ENCODE data around the gene SPRY2.
"Not testable (repeated sequence)": the region's sequence is repeated elsewhere in the genome, so short reads cannot be mapped to it uniquely, and the experiment has no call there.

Gene SPRY2, protein sequence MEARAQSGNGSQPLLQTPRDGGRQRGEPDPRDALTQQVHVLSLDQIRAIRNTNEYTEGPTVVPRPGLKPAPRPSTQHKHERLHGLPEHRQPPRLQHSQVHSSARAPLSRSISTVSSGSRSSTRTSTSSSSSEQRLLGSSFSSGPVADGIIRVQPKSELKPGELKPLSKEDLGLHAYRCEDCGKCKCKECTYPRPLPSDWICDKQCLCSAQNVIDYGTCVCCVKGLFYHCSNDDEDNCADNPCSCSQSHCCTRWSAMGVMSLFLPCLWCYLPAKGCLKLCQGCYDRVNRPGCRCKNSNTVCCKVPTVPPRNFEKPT

DNA sequence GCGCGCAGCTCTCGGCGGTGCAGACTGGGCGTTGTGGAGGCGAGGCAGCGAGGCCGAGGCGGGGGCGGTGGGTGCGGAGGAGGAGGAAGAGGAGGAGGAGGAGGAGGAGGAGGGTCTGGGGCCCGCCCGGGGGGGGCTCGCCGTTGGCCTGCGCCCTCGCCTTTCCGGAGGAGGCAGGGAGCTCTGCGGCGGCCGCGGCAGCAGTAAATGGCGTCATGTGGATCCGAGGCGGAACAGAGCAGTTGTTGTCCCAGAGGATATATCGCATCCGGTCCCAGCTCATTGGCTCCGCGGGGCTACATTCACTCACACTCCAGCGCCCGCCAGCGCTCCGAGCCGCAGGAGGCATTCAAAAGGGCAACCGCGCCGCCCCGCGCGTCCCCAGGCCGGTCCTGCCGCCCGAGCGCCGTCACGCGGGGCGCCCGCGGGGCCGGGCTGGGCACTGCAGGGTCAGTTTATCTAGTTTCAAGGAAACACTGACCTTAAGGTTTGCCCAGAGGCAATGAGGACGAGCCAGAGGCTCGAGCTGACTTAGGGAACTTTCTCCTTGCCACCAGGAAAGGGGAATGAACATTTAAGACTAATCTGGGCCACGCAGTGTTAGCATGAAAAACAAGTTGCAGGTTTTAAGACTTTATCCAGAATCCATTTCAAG is at the start of gene SPRY2:
Gene SPRY2, minus strand, starts transcription at position 26 of the 655 bp plus-strand sequence. CDS start 3,421 bp downstream, outside the sequence.
- DNase-seq (ENCODE audit: low read depth), result peak; percentile 99

DNA sequence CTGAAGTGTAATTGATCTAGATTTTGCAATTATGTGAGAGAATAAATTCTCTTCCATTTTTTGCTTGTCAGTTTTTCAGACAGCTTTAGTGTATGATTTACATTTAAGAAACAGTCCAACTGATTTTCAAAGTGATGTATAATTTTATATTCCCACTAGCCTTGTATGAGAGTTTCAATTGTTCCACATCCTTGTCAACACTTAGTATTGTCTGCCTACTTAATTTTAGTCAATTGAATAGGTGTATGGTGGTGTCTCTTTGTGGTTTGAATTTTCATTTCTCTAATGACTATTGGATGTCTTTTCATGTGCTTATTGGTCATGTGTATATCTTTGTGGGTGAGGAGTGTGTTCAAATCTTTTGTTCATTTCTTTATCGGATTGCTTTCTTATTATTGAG is 49.4 kb upstream of the SPRY2 start:
- DNase-seq (ENCODE audit: low read depth), result no peak

- peak; percentile 83 for DNase-seq (ENCODE audit: low read depth)
These were observed 48.4 kb upstream of the SPRY2 start for GRCh38 chr13:80389073-80390038.

DNA sequence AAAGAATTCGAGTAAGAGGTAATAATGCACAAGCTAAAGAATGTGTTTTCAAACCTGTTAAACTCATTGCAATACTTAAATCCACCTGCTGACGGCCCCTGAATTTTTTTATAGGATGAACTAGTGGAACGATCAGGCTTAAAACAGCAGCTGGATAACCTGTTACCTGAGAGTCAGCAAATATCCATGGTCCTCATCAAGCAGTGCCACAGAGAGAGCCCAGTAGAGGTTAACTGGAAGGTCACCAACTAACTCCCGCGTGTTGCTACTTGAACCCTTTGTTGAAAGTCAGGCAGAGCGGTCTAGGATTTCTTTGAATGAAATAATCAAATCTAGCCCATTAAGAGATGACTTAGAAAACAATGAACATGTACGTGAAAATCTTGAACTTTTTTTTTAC is 47.6 kb upstream of the SPRY2 start:
- no peak for DNase-seq (ENCODE audit: low read depth)

DNA sequence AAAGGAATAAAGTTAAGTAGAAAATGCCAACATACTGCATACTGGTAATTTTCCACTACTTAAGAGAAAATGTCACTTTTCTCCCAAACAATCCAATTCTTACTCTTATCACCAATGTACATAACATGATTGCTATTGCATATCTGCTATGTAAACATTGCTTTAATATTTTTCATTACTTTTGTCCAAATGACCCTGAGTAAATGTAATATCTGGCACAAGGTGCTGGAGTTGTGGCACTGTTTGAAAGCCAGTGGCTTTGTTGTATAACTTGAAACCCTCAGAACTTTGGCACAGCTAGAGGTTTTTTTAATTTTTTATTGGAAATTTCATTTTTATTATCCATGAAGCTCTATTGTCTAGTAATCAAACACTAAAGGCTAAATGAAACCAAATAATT is 45.7 kb upstream of the SPRY2 start:
- DNase-seq (ENCODE audit: low read depth), result no peak

- no peak for DNase-seq (ENCODE audit: low read depth)
These were observed 45.1 kb upstream of the SPRY2 start for GRCh38 chr13:80386002-80386401.

DNA sequence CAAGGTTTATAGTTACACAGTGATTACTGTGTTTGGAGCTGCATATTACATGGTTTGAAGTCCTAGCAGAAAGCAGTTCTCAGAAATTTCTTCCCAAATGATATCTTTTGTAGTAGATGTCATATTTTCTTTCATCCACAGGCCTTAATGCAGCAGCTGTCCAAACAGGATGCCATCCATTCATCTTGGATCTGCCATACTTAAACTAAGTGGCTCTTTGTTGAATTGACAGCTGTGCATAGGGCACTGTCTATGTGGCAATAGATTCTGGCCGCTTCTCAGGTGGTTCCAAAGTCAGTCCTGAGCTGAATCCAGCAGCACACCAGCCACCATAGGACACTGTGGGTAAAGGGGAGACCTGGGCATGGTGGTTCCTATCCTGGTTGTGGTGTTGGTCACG is 41.6 kb upstream of the SPRY2 start:
- no peak for DNase-seq (ENCODE audit: low read depth)

- DNase-seq (ENCODE audit: low read depth), result peak; percentile 29
These were observed 38.3 kb upstream of the SPRY2 start for GRCh38 chr13:80379245-80379644.

GRCh38 chr13:80376554-80376953 is 35.6 kb upstream of the SPRY2 start:
- DNase-seq (ENCODE audit: low read depth), result no peak

DNA sequence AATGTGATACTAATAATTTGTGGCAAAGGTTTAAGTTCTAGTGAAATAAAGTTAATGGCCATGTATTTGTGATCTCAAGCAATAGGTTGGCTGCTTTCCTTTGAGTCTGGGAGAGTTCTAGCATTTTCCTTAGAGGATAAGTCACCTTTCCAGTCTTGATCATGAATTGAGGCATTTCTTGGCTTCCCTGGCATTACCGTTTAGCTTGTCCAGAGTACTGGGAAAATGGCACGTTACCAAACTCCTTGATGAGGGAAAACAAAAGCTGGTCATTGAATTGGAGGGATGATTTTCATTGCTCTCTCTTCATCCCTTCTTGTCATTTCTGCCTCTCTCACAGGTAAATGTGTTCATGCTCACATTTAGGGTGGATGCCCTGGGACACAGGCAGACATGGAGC is 34.0 kb upstream of the SPRY2 start:
- DNase-seq (ENCODE audit: low read depth), result no peak

DNA sequence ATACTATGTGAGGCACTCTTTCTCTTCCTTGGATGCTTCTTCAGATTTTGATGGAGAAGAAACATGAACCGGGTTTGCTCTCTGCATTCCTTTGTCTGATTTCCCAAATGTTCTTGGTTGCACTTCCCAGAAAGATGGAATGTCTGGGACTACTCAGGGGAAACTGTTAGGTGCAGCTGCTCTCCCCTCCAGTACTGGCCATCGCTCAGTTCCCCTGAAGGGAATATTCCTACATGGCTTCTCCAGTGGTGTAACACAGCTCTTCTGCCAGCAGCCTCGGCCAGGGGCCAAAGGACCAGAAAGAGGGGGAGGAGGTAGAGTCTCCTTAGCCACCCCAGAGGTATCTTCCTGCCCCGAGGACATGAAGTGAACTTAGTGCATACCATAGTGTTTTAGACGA is 33.5 kb upstream of the SPRY2 start:
- DNase-seq (ENCODE audit: low read depth), result peak; percentile 8

- DNase-seq (ENCODE audit: low read depth), result no peak
These were observed 31.0 kb upstream of the SPRY2 start for GRCh38 chr13:80371840-80372509.

DNA sequence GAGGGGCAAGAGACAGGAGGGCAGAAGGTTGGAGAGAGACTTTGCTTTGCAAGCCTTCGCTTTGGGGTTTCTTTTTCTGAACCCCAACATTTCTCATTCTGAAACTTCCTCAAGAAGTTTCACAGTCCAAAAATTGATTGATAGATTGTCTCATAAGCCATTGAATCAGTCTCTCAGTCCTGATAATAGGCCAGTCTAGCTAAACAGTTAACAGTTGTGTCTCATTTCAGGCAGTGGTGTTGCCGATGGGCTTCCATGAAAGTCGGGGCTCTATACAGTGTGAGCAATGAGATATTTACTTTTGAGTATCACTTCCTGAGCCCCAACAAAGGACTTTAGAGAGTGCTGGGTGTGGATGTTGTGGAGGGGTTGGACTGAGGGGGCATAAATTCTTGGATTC is 26.5 kb upstream of the SPRY2 start:
- DNase-seq (ENCODE audit: low read depth), result no peak

- no peak for DNase-seq (ENCODE audit: low read depth)
These were observed 23.1 kb upstream of the SPRY2 start for GRCh38 chr13:80363890-80364503.

GRCh38 chr13:80362481-80362880 is 21.6 kb upstream of the SPRY2 start:
- DNase-seq (ENCODE audit: low read depth), result no peak

- no peak for DNase-seq (ENCODE audit: low read depth)
These were observed 21.0 kb upstream of the SPRY2 start for GRCh38 chr13:80361883-80362327.

- no peak for DNase-seq (ENCODE audit: low read depth)
These were observed 20.4 kb upstream of the SPRY2 start for GRCh38 chr13:80361298-80361697.

DNA sequence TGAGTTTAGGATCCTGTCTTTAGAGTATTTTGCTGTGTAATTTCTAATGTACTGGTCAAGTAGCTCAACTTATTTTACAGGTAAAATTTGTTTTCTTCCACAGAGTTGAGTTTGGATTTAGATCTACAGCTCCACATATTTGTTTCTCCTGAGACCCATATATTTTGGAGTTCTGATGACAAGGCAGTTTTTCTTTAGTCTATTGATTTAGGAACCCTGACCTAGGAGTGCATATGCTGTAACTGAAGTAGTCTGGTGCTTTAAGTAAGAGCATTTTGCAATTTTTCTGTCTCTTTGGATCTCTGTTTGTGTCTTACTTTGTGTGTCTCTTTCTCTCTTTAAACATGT is 19.5 kb upstream of the SPRY2 start:
- DNase-seq (ENCODE audit: low read depth), result no peak

- peak; percentile 15 for DNase-seq (ENCODE audit: low read depth)
These were observed 19.0 kb upstream of the SPRY2 start for GRCh38 chr13:80359778-80360452.

DNA sequence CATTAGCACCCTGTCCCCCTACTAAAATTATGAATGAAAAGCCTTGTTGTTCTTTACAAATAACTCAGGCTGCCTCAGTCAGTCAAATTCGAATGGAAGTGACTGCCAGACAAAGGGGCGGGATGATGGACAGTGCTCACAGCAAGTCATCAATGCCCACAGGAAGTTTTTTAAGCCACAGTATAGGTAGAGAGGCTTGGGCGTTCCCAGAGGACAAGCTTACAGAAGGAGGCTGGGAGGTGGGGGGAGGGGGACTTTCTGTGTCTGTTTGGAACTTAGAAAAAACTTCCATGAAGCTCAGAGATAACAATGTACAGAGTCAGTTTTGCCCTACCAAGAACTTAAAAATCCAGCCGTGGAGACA is 18.5 kb upstream of the SPRY2 start:
- DNase-seq (ENCODE audit: low read depth), result no peak

DNA sequence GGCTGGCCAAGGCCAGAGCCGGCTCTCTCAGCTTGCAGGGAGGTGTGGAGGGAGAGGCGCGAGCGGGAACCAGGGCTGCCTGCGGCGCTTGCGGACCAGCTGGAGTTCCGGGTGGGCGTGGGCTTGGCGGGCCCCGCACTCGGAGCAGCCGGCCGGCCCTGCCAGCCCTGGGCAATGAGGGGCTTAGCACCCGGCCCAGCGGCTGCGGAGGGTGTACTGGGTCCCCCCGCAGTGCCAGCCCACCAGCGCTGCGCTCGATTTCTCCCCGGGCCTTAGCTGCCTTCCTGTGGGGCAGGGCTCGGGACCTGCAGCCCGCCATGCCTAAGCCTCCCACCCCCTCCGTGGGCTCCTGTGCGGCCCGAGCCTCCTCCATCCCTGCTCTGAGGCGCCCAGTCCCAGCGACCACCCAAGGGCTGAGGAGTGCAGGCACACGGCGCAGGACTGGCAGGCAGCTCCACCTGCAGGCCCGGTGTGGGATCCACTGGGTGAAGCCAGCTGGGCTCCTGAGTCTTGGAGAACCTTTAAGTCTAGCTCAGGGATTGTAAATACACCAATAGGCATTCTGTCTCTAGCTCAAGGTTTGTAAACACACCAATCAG is 14.7 kb upstream of the SPRY2 start:
- DNase-seq (ENCODE audit: low read depth), result not testable (repeated sequence)
